GM18861 (cell line): Measurements from ENCODE around the gene RCAN1.
"Not testable (repeated sequence)": the region's sequence is repeated elsewhere in the genome, so short reads cannot be mapped to it uniquely, and the experiment has no call there.

Experiments used
- ATAC-seq: cut with Tn5 transposase; IDR thresholded peaks from one replicate; pipeline ENCODE4 v1.9.1; 2021; ENCODE audit not compliant: unreplicated experiment

Gene RCAN1

GRCh38 chr21:34621434-34622350 lies 6.8 kb upstream of the RCAN1 start:
- ATAC-seq, result no peak

GRCh38 chr21:34619841-34620665 lies 5.1 kb upstream of the RCAN1 start:
- ATAC-seq, result no peak

GRCh38 chr21:34618941-34619340 lies 4.0 kb upstream of the RCAN1 start:
- no peak for ATAC-seq

- ATAC-seq, result no peak
These were observed 2.9 kb upstream of the RCAN1 start for GRCh38 chr21:34617753-34618339.

- no peak for ATAC-seq
These were observed 538 bp upstream of the RCAN1 start for GRCh38 chr21:34615487-34615814.

- no peak for ATAC-seq
These were observed 960 bp downstream of the RCAN1 start for GRCh38 chr21:34613679-34614627.

- ATAC-seq, result no peak
These were observed 2.4 kb downstream of the RCAN1 start for GRCh38 chr21:34612557-34612956.

GRCh38 chr21:34612056-34612455 lies 2.9 kb downstream of the RCAN1 start:
- ATAC-seq, result no peak

GRCh38 chr21:34611528-34611927 lies 3.4 kb downstream of the RCAN1 start:
- no peak for ATAC-seq

- ATAC-seq, result no peak
These were observed 4.9 kb downstream of the RCAN1 start for GRCh38 chr21:34609933-34610549.

- no peak for ATAC-seq
These were observed 5.5 kb downstream of the RCAN1 start for GRCh38 chr21:34609244-34609932.

GRCh38 chr21:34607376-34607775 lies 7.5 kb downstream of the RCAN1 start:
- not testable (repeated sequence) for ATAC-seq

GRCh38 chr21:34606621-34607020 lies 8.3 kb downstream of the RCAN1 start:
- ATAC-seq, result no peak

GRCh38 chr21:34606051-34606450 lies 8.9 kb downstream of the RCAN1 start:
- no peak for ATAC-seq

- not testable (repeated sequence) for ATAC-seq
These were observed 10.0 kb downstream of the RCAN1 start for GRCh38 chr21:34604956-34605355.

GRCh38 chr21:34604556-34604955 lies 10.4 kb downstream of the RCAN1 start:
- no peak for ATAC-seq

- no peak for ATAC-seq
These were observed 11.2 kb downstream of the RCAN1 start for GRCh38 chr21:34603710-34604057.

GRCh38 chr21:34603002-34603709 lies 11.8 kb downstream of the RCAN1 start:
- no peak for ATAC-seq

GRCh38 chr21:34602061-34602460 lies 12.9 kb downstream of the RCAN1 start:
- ATAC-seq, result no peak
